GM04504 (cell line): ENCODE measurements around the gene DLG2.
"Not testable (repeated sequence)": the region's sequence is repeated elsewhere in the genome, so short reads cannot be mapped to it uniquely, and the experiment has no call there.

ENCODE experiments used
- DNase-seq: peaks from one replicate; pipeline ENCODE4 v3.0.0-alpha.2; 2012; ENCODE audit warnings: low read depth

DLG2 gene

DNA sequence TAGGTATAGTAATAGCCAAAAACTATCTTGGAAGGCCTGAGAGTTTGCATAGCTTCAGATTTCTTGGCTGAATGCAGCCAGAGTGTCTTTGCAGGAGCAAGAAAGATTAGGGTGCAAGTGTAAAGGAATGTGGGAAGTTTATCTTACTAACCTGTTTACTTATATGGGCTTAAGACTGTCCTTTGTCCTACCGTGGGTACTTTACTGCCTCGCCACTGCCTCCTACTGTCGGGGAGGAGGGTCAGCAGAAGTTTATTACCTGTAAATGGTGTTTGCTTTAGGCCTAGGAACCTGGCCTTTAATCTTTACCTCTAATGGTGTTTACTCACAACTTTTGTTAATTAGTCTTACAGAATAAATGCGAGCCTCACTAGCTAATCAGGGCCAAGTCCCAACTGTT, 633.8 kb downstream of the DLG2 start:
- no peak for DNase-seq

DNA sequence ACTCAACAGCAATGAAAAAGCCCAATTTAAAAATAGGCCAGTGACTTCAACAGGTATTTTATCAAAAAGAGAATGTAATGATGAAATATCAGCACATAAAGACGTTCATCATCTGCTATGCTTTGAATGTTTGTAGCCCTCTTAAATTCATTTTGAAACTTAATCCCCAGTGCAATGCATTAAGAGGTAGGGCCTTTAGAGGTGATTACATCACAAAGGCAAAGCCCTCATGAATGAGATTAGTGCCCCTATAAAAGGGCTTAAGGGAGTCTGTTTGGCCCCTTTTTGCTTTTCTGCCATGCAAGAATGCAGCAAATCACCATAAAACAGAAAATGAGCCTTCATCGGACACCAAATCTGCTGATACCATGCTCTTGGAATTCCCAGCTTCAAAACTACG, 637.0 kb downstream of the DLG2 start:
- DNase-seq: no peak

DNA sequence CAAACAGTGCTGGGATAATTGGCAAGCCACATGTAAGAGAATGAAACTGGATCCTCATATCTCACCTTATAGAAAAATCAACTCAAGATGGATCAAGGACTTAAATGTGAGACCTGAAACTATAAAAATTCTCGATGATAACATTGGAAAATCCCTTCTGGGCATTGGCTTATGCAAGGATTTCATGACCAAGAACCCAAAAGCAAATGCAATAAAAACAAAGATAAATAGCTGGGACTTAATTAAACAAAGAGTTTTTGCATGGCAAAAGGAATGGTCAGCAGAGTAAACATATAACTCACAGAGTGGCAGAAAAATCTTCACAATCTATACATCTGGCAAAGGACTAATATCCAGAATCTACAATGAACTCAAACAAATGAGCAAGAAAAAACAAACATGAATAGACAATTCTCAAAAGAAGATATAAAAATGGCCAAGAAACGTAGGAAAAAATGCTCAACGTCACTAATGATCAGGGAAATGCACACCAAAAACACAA, 639.4 kb downstream of the DLG2 start:
- not testable (repeated sequence) for DNase-seq

DNA sequence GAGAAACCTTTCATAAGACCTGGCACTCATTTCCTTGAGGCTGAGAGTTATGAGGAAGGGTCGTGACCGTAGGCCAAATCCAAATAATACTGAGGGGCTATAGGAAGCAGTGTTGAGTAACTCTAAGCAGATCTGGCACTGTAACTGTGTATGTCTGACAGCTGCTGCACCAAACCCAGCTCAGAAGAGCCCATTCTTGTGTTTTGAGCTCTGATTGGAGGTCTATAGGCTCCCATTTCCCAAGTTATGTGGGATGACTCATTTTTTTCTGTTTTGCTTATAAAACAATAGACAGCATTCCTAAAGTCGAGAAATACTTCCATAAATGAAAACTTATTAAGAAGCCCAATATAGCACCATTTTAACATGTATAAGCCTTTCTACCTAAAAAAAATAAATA, 645.8 kb downstream of the DLG2 start:
- DNase-seq: no peak

DNA sequence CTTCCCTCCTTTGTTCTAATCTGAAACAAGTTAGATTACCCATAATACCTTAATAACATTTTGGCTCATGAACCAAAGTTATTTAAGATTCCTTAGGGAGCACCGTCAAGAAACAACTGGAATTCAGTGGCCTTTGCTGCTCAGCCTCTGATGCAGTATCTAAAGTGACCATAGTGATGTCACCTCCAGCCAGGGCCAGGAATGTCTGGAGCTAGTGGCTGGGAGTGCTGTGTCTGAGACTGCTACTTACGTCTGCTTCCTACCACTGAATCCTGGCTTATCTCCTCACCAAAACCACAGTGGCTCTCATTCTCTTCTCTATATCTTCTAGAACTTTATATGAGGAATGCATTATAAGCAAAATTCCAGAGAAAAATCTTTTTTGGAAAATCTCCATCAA, 658.0 kb downstream of the DLG2 start:
- no peak for DNase-seq

DNA sequence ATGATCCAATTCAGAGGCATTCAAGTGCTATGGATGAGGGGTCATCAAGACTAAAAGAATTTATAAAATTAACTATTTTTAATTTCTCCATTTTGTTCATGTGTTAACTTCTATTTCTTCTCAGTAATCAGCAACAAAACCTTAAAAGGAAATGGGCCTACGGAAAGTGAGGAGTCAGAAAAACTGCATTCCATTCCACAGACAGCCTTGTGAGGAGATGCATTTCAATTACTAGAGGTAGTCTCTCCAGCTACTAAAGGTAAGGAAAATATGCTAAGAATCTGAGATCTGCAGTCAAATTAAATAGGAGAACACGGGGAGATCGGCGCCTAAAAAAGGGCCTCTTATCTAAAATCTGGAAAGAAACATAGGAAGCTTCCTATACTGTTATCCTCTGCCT, 661.7 kb downstream of the DLG2 start:
- DNase-seq: no peak

DNA sequence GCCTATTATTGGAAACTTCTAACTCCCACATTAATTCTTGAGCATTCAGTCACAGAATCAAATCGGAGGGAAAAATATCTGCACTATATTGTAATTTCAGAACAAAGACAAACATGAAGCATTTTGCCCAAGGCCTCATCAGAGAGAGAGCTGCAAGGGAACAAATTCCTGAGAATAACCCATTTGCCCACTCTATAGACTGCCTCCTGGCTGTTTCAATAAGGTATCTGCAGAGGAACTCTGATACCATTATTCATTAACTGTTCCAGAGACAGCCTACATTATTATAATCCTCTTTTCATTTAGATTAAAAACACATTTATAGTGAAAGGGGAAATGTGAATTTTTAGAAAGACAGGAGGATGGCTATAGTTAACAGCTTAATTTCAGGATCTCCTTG, 663.9 kb downstream of the DLG2 start:
- DNase-seq: no peak

DNA sequence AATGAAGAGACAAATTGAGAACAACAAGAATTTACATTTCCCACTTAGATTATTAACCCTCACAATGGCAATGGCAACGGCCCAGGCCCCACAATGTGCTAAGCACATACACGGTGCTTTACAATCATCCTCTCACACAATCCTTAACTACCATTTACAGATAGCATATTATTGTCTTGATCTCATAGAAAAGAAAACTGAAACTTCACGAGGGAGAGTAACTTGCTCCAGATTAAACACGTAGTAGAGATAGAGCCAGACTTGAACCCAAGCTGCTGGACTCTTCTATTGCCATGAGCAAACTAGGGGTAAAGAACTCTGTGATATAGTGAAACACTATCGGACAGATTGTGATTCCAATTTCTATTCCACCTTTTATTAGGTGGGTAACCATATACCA, 665.1 kb downstream of the DLG2 start:
- no peak for DNase-seq

DNA sequence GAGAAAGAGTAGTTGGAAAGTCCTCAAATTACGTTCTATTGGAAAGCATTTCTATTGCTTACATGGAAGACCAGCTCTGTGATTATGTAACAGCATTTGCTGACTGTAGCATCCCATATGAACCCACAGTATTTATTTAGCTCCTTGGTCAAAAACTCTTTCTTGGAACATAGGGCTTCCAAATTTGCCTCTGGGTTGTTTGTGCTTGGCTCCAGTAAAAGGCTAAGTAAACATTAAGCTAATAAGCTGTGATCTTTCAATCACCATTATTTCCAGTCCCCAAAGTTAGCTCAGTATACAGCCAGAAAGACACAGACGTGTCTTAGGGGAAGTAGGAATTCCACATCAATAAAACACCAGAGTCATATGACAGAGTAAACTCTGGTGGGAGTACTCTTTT, 668.8 kb downstream of the DLG2 start:
- no peak for DNase-seq

DNA sequence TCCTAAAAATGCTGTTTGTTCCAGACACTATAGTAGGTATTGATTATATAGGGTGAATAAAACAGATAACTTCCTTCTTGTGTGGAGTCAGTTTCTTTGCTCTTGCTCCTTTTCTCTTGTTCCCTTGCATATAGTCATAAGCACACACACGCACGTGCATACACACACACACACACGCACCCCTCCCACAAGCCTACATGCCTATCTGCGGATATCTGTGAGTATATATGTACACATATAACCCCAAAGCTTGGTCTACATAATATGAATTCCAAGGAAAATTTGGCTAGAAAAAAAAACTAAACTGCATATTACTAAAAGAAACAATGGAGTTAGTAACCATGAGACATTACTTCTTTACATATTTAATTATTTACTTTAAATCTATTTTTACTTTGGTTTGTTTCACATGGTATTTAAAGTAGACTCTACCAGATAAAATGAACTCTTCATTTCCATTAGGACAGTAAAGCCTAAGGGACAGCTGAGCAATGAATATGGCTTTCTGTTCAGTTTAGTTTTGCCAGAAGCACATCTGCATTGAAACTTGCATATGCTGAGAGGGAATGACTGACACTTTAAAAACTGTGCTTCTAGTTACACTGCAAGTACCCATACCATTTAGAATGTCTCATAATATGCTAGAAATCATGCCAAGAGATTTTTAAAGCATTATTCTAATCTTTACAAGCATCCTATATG, 676.4 kb downstream of the DLG2 start:
- DNase-seq: no peak

DNA sequence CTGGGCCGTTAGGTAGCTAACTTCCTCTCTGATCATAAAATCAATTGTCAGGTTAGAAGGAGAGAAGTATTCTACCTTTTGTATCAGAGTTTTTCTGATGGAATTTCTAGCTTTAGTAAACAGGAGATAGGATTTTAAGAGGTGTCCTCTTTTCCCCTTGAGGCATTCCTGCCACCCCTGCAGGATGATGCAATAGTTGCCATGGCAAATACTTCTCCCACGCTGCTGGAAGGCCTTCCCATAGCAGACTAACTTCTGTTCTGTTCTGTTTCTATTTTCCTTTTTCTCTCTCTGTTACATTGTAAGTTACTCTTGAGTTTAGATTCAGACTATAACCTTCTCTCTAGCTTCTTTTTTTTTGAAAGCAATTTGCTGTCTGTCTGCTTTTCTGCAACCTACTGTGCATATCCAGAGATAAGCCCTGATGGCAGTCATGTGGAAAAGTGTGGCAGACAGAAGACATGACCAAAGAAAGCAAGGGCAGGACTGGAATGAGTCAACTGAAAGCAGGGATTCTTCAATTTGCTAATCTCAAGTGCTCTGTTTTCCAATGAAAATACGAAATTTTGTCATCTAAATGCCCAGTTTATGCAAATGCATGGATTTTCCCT, 679.1 kb downstream of the DLG2 start:
- DNase-seq: no peak

DNA sequence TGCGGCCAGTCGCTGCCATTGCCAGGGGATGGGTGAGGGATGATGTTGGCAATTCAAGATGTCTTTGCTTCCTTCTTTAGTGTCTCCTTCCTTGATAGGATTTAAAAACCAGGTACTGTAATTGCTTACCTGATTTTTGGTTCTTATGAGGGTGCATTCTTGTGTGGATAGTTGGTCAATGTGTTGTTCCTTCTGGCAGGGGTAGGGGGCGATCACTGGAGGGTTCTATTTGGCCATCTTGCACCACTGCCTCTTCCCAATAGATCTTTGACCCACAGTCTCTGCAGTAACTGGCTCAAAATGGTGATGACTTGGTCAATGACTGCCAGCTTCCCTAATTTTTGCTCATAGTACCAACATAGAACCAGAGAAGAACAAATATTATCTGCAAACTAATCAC, 680.1 kb downstream of the DLG2 start:
- DNase-seq: no peak

DNA sequence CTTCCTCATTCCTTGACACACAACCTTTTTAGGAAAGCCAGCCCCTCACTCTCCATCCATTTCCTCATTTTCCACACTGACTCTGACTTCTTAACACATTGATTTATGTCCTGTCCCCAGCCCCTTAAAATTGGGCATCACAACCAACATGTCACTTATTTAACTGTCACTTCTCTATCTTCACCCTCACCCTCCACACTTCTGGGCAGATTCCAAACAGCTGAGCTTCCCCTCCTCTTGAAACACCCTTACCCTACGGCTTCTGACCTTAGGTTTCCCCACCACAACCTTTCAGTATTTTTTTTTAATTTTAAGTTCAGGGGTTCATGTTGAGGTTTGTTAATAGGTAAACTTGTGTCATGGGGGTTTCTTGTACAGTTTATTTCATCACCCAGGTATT, 696.3 kb downstream of the DLG2 start:
- DNase-seq: no peak

DNA sequence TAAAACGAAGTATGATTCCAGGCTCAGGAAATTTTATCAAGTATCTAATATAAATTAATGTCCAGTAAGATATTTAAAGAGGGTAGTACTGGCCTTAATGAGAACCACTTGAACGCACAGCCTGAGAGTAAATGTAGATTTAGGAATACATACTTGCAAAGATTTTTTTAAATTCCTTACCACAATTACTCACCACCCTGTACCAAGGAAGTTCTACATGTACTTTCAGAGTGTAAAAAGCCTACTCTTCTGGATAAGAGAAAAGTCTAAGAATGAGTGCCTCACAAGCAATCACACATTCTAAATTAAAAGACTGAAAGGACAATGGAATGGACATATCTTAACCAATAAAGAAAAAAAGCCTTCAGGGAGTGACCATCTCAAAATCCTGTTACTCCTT, 697.4 kb downstream of the DLG2 start:
- DNase-seq: no peak

DNA sequence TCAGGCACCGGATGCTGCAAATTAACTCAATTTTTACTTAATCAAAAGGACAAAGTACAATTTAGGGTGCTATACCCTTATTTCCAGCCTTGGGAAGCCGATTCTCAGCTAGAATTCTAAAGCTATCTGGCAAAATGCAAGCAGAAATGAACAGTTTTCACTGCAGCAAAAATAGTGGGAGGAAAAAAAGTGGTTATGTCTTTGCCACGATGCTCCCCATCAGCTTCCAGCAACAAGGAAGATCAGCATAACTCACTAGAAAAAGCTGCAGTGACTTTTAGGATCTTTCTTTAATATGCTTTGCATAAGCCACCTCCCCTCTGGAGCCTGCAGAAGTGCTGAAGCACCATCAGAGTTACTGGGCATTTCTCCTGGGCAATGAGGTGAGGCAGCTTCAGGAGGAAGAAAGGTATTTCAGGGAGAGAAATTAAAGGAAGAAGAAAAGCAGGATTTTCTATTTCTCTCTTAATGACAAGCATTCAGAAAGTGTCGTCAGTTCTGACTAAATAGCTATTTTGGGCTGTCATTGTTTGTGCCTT, 702.9 kb downstream of the DLG2 start:
- DNase-seq: no peak

DNA sequence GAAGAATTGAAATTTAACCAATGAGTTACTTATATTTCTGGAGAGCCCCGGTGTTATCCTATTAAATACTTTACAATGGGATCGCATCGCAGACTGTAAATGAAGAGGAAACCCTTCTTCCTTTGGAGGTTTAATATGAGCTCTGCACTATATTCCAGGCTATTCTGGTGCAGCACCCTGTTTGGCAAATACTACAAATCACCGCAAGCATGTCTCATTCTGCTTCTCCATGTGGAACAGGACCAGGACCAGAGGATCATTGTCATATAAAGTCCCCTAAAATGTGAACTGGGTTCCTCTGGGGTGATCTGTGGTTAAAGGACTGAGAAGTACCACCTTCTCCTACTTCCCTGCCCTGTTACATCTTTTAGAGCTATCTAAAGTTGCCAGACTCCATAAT, 703.7 kb downstream of the DLG2 start:
- no peak for DNase-seq

DNA sequence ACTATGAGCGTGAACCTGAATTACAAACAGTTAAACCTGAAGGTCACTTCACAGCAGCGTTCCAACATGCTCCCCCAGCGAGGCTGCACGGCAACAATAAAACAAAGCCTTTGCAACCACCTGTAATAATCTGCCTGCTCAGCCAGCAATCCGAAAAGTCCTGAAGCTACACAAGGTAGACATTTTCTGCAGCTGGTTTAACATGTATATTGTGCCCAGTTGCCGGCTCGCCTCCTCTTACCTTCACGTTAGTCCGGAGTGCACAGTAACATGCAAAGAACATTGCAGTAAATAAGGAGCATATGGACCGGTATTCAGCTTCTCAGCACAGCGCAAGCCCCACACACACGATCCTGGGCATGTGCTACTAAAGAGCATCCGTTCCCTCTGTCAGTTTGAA, 704.3 kb downstream of the DLG2 start:
- DNase-seq: no peak

DNA sequence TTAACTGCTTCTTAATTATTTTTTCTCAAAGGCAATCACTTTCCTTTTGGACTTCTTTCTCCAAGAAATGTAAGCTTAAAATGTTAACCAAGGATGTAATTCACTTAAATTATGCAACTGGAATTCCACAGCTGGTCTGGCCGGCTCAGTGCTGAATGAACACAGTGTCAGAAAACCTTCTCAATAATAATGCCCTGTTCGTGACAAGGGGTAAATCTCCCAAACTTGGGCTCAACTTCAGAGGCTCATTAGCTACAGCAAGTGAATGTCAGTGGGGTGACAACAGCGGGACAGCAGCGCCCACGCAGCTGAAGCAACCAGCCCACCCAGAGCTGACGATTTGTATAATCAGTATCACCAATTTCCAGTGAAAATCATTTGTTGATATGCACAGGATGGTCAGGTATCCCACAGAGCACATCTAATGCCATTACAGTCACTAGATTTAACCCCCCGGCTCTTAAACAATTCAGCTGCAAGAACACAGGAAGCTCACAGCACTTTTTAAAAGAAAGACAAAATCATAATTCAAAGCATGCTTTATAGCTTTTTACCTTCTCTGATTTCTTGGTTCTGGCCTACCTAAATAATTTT, 704.8 kb downstream of the DLG2 start:
- no peak for DNase-seq

DNA sequence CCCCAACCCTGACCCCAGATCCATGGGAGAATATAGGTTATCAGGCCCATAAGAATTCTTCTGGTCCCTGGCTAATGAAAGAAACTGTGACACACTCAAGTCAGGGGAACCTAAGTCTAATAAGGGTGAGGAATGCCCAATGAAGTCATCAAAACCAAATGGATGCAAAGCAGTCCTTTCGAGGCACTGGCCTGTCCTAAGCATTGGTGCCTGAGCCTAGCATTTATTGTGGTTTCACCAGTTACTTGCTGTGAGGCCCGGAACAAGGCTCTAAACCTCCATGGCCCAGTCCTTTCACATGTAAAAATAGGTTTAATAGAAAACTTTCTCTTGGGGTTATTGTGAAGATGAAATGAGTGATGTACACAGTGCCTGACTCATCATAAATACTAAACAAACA, 712.6 kb downstream of the DLG2 start:
- DNase-seq: no peak

DNA sequence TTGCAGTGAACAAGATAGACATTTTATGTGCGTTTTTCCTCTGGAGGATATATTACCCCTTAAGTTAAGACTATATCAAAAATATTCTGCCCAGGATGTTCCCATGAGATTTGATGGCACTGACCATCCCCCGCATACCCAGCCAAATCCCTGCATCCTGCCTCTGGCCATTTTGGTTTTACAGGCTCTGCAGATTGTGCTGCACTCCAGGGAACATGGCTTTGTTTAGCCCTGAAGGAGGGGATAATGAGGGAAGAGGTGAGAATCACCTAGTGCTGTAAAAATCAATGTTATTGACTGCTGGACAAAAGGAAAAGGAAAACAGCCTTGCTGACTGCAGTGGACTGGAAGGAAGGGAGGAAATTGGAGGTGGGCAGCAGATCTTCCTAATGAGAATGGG, 717.4 kb downstream of the DLG2 start:
- DNase-seq: no peak

DNA sequence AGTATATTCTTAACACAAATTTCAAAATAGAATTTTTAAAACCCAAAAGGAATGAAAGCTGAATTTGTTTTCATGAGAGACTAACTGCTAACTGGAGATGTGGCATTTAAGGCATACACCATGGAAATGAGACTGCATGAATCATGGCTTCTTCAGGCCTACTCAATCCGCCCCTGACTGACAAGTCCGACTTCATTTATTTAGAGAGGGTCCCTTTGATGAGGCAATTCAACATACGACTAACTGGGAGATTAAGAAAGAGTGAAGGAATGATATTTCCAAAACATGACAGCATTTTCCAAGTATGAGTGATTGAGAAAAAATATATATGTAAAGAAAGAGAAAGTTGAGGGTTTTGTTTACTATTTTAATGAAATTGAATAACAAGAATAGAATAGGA, 720.1 kb downstream of the DLG2 start:
- DNase-seq: peak; percentile 6

DNA sequence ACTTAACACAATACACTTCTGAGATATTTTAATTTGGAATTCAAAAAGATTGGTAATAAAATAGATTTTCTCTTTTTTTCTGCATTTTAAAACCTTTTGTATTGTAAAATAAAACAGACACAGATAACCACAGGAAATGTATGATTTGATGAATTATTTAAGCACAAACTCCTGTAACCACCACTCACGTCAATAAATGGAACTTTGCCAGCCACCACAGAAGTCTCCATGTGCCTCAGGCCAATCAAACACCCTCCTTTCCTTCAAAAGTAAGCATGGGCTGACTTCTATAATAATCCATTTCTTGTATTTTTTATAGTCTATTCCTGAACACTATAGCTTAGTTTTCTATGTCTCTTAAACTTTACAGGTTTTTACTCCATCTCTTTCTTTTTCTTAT, 721.7 kb downstream of the DLG2 start:
- peak; percentile 5 for DNase-seq

DNA sequence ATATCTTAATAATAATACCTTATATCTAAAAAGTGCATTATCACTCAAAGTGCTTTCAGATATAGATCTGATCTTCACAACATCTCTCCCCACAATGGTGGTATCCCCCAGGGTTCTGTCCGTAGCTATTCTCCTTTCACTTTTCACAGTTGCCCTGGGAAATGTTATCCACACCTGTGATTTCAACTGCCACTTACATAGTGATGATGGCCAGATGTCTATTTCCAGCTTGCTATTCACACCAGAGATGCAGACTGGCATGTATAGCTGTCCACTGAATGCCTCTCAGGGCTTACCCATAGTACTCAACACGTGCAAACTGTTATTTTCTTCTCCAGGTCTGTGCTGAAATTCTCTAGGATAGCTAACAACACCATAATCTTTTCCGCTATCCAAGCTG, 724.7 kb downstream of the DLG2 start:
- no peak for DNase-seq
